Skeletal muscle satellite cell (primary cell): Measurements from ENCODE around the gene MLXIPL.
"Not testable (repeated sequence)": the region's sequence is repeated elsewhere in the genome, so short reads cannot be mapped to it uniquely, and the experiment has no call there.

Experiments
- H3K27me3 ChIP-seq: 2 replicates; pipeline ENCODE4 v1.7.0; 2013; ENCODE audit warnings: low read length; ENCODE audit not compliant: control insufficient read depth, insufficient read depth
- H3K36me3 ChIP-seq: 2 replicates; pipeline ENCODE4 v1.7.0; 2013; ENCODE audit warnings: mild to moderate bottlenecking, control low read depth, low read length; ENCODE audit not compliant: insufficient read depth
- H3K4me1 ChIP-seq: 2 replicates; pipeline ENCODE4 v1.7.0; 2013; ENCODE audit warnings: low read length; ENCODE audit not compliant: control insufficient read depth, insufficient read depth
- H3K4me2 ChIP-seq: 2 replicates; pipeline ENCODE4 v1.7.0; 2013; ENCODE audit warnings: mild to moderate bottlenecking, low read length
- H3K4me3 ChIP-seq: 2 replicates; pipeline ENCODE4 v1.7.0; 2013; ENCODE audit warnings: low read length
- H3K9ac ChIP-seq: 2 replicates; pipeline ENCODE4 v1.7.0; 2013; ENCODE audit warnings: mild to moderate bottlenecking, low read depth, low read length, moderate library complexity
- H3K9me3 ChIP-seq: replicated peaks from 2 replicates; pipeline ENCODE4 v1.7.0; 2013; ENCODE audit warnings: mild to moderate bottlenecking, control low read depth, low read length

The MLXIPL gene

DNA sequence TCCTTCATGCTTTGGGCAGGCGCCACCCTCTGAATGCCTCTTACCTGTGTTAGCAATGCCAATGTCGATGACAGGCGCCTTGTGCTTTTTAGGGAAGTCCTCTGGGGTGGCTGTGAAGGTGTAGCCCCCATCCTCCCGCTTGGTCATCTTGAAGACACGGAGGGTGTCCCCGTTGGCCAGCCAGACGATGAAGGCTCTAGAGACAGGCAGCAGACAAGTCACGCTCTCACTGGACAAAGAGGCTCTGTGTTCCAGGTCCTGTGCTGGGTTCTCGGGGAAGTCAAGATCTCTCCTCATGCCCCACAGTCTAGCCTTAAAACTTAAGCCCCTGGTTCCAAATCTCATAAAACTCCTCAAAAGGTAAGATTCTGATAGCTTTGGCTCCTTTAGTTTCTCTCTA is 51.0 kb downstream of the MLXIPL start:
- H3K9me3 ChIP-seq, result no peaks in the 10 kb centered on the region

DNA sequence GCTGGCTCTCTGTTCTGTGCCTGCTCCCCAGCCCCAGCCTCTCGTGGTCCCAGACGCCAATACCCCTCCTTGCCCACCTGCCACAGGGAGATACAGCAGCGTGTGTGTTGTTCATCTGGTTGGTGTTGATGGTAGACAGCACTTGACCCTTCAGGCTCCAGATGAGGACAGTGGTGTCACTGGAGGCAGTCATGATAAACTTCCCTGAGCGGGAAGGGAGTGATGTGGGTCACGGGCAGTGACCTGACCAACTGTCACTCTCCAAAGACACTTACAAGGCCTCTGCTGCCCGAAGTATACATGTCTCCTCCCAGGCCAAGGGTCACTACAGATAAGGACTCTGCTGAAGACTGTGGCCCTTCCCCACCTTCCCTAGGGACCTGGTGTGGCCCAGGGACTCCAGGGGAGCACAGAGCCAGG is 51.5 kb downstream of the MLXIPL start:
- no peak overlapping the region for H3K4me2 ChIP-seq
- H3K36me3 ChIP-seq, result peaks cover 59% of the 10 kb centered on the region
- H3K9me3 ChIP-seq, result no peaks in the 10 kb centered on the region

More for the DNA sequence above, 51.0 kb downstream of the MLXIPL start:
- Histone ChIP-seq H3K27me3 (no peaks in the 10 kb centered on the region), H3K9ac (no peak overlapping the region), H3K4me3 (no peak overlapping the region), H3K4me1 (peaks cover 19% of the 10 kb centered on the region), H3K4me2 (no peak overlapping the region), H3K36me3 (peaks cover 59% of the 10 kb centered on the region)

DNA sequence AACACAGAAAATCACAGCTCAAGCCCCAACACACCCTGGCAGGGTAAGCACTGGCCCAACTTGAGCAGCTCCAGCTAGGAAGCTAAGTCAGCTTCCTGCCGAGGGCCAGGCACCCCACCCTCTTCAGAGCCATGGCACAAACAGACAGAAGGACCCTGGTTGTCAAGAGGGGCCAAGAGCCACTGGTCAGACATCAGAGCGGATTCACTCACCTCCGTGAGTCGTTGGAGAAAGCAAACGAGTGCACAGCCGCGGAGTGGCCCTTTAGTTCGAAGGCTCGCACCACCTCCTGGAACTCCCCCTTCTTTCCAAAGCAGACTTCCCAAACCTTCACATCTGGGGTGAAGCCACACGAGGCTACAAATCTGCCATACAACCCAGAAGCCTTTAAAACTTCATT is 53.3 kb downstream of the MLXIPL start:
- Histone ChIP-seq H3K36me3 (peaks cover 59% of the 10 kb centered on the region), H3K9me3 (no peaks in the 10 kb centered on the region), H3K4me3 (no peak overlapping the region), H3K9ac (no peak overlapping the region), H3K4me2 (no peak overlapping the region), H3K27me3 (no peaks in the 10 kb centered on the region), H3K4me1 (peaks cover 1% of the 10 kb centered on the region)

More for the DNA sequence above, 51.5 kb downstream of the MLXIPL start:
- Histone ChIP-seq H3K4me1 (peaks cover 18% of the 10 kb centered on the region), H3K27me3 (no peaks in the 10 kb centered on the region), H3K9ac (no peak overlapping the region), H3K4me3 (no peak overlapping the region)

DNA sequence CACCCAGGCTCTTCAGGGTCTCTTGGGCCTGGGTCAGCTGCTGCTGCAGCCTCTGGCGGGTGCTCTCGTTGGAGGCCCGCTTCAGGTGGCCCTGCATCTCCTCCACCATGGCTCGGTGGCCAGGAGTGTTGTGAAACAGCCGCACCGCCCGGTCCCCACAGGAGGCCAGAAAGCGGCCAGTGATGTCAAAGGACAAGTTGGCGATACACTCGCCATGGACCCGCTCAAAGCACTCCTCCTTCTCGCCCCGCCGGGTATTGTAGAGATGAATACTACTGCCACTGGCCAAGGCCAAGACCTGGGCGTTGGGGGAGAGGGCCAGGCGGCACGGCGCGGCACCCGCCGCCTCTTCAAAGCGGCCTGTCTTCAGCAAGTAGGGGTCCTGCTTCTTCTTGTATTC is 53.8 kb downstream of the MLXIPL start:
- Histone ChIP-seq H3K9ac (no peak overlapping the region), H3K36me3 (peaks cover 57% of the 10 kb centered on the region), H3K27me3 (no peaks in the 10 kb centered on the region), H3K4me3 (no peak overlapping the region), H3K9me3 (no peaks in the 10 kb centered on the region), H3K4me1 (no peaks in the 10 kb centered on the region), H3K4me2 (no peak overlapping the region)

DNA sequence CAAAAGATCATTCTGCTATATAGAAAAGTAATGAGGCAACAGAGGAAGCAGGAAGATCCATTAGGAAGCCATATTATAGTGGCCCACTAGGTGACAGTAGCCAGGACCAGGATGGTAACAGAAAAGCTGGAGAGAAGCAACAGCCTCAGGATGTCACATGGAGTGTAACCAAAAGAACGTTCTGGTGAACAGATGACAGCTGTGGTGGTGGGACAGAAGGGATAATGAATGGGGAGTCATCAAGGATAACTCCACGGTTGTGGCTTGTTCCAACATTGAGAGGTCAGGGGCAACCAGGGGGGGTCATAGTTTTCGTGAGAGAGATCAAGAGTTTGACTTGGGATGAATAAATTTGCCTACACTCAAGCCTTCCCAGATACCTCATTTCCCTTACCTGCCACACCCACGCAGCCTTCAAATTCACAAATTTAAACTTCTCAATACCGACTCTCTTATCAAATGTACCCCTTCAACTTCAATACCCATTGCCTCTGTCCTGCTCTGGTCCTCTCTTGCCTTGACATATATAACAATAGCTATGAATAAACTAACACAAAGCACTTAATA is 55.2 kb downstream of the MLXIPL start:
- Histone ChIP-seq H3K4me1 (no peaks in the 10 kb centered on the region), H3K9ac (no peak overlapping the region), H3K4me3 (no peak overlapping the region), H3K9me3 (no peaks in the 10 kb centered on the region), H3K27me3 (no peaks in the 10 kb centered on the region), H3K4me2 (no peak overlapping the region), H3K36me3 (peaks cover 50% of the 10 kb centered on the region)

DNA sequence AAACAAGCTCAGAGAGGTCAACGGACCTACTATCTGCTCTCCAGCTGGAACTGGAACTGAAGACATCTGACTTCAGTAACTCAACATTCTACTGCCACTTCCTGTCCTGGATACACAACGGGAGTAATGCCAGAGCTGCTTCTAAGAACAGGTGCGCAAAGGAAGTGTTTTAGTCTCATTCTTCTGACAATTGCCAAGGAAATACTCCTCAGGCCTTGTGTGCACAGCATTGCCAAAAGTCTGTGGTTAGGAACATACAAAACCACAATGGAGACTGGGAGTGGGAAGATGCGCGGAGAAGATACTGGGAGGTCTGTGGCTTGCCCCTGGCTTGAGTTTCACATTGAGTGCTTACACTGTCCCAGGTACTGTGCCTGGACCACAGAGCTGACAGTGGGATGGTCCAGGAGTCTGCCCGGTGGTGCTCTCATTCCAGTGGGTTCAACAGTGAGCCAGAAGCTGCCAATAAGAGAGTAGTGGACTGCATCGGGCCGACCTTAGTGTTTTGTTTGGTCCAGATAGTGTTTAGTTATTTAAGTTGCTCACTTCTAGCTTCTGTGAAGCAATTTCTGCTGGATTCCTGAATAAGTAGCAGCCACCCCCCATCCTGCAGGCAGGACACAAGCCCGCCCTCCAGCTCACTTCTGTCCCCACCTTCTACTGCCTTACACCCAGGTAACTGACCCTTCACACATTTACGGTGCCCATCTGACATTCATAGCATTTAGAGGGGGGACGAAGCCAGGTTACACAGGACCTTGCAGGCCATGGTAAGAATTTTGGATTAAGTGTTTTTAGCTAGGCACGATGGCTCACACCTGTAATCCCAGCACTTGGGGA is 56.3 kb downstream of the MLXIPL start:
- Histone ChIP-seq H3K9ac (no peak overlapping the region), H3K27me3 (no peaks in the 10 kb centered on the region), H3K4me1 (no peaks in the 10 kb centered on the region), H3K9me3 (no peaks in the 10 kb centered on the region), H3K4me3 (no peak overlapping the region), H3K36me3 (peaks cover 39% of the 10 kb centered on the region), H3K4me2 (no peak overlapping the region)

DNA sequence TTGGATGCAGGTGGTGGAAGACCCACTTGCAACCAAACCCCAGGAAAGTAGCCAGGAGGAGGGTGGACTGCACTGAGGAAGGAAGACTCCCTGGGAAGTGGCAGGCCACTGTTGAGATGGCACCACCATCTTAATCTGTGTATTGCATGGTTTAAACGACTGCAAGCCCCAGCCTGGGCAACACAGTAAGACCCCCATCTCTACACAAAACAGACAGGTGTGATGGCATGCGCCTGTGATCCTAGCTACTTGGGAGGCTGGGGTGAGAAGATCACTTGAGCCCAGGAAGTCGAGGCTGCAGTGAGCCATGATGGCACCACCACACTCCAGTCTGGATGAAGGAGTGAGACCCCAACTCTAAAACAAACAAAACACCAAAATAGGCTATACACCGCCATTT is 57.2 kb downstream of the MLXIPL start:
- Histone ChIP-seq H3K36me3 (peaks cover 30% of the 10 kb centered on the region), H3K4me2 (no peak overlapping the region), H3K4me1 (no peaks in the 10 kb centered on the region), H3K9ac (no peak overlapping the region), H3K9me3 (no peaks in the 10 kb centered on the region), H3K27me3 (no peaks in the 10 kb centered on the region), H3K4me3 (no peak overlapping the region)

DNA sequence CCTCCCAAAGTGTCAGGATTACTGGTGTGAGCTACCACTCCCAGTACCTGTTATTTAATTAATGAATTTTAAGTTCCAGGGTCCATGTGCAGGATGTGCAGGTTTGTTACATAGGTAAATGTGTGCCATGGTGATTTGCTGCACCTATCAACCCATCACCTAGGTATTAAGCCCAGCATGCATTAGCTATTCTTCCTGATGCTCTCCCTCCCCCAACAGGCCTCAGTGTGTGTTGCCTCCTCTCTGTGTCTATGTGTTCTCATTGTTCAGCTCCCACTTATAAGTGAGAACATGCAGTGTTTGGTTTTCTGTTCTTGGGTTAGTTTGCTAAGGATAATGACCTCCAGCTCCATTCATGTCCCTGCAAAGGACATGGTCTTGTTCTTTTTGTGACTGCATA is 57.9 kb downstream of the MLXIPL start:
- Histone ChIP-seq H3K36me3 (peaks cover 26% of the 10 kb centered on the region), H3K4me2 (peak overlapping the region; percentile 33)
- H3K4me1 ChIP-seq, H3K9ac ChIP-seq, H3K27me3 ChIP-seq, H3K4me3 ChIP-seq, H3K9me3 ChIP-seq: not testable (repeated sequence)

DNA sequence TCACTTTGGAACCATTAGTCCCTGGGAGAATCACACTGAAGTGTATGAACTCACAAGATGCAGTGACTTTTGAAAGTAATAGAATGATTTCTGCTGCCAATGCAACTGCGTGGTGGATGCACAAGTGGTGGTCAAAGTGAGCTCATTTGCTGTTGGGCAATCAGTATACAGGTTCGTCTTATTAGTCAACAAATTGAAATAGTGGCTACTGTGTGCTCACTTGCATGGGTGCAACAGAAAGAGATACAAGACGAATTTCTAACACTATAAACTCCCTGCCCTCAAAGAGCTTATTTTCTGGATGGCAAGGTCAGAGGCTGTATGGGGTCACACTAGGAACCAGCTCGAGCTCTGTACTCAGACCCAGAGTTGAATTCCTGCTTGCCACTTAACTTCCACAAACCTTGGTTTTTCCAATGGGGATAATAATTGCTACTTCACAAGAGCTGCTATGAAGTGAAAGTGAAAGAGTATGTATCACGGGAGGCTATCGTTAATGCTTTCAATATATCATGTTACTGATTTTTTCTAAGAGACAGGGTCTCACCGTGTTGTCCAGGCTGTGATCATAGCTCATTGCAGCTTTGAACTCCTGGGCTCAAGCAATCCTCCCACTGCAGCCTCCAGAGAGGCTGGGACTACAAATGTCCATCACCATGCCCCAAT is 58.5 kb downstream of the MLXIPL start:
- Histone ChIP-seq H3K4me3 (peak overlapping the region; percentile 9), H3K9me3 (no peaks in the 10 kb centered on the region), H3K9ac (no peak overlapping the region), H3K27me3 (no peaks in the 10 kb centered on the region), H3K36me3 (peaks cover 22% of the 10 kb centered on the region), H3K4me2 (peak overlapping the region; percentile 33), H3K4me1 (no peaks in the 10 kb centered on the region)

DNA sequence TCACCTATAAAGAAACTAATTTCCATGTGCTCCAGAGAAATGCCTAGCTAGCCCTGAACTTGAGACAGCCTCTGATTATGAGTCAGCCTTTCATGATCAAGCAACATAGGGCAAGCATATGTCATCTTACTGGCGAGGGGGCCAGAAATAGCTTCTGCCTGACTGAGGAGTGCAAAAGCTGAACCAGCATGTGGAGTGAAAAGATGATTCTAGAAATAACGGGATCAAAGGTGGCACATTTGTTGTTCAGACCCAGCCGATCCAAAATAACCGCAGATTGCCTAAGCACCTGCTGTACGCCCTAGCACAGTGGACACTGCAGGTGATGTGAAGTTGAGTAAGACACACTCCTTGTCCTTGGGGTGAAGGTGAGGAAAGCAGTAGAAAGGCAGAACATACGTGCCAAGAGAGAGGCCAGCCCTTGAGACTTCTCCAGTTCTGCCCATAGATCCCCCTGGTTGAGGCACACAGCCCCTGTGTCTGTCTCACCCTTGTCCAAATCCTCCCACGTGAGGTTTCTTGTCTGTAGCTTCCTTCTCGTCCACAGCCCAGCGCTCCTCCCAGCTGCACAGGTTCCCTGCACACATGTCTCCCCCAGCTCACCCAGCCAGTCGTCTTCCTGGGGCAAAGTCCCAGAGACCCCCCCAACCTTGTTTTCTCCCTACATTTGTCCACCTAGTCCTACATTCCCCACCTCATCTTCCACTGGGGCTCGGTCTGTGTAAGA is 64.0 kb downstream of the MLXIPL start:
- H3K27me3 ChIP-seq, result no peaks in the 10 kb centered on the region
- no peaks in the 10 kb centered on the region for H3K9me3 ChIP-seq
- no peak overlapping the region for H3K4me3 ChIP-seq
- H3K36me3 ChIP-seq, result no peaks in the 10 kb centered on the region
- H3K4me1 ChIP-seq, result peaks cover 29% of the 10 kb centered on the region
- no peak overlapping the region for H3K9ac ChIP-seq
- peak overlapping the region; percentile 59 for H3K4me2 ChIP-seq
